MCF 10A (cell line): ENCODE data around the gene P2RX2. TPM values are rescaled to one million over a fixed set of nuclear protein-coding genes. Genes with fewer than 3 reads are reported as not detected.
"Not testable (repeated sequence)": the region's sequence is repeated elsewhere in the genome, so short reads cannot be mapped to it uniquely, and the experiment has no call there.

ENCODE experiments used
- BruUV-seq: library from RNA; stranded (reverse); fragments of 400-500 nt; replicated peaks from 2 replicates; lab custom pipeline; 2021; lab: Mats Ljungman, UMichigan
- CTCF ChIA-PET: fragments of 300-600 bp; sonication (Branson Sonifier 250); formaldehyde crosslinking; extraction: SDS; loops from one replicate; lab custom pipeline; 2021; ENCODE audit warnings: antibody characterized with exemption, inconsistent platforms; lab: Yijun Ruan, JAX
- POLR2A ChIA-PET: fragments of 300-600, 350-650 bp; sonication (Branson Sonifier 250); formaldehyde crosslinking; extraction: SDS; loops from one replicate; lab custom pipeline; 2020; ENCODE audit warnings: antibody characterized with exemption, inconsistent platforms; lab: Yijun Ruan, JAX
- DNase-seq: peaks from one replicate; pipeline ENCODE4 v3.0.0-alpha.2; 2018; ENCODE audit not compliant: unreplicated experiment
- H3K27ac Mint-ChIP-seq: one replicate; pipeline ENCODE4 v1.8.0; 2022; ENCODE audit warnings: mild to moderate bottlenecking, low read depth, mixed read lengths; ENCODE audit not compliant: unreplicated experiment
- H3K27me3 Mint-ChIP-seq: one replicate; pipeline ENCODE4 v1.8.0; 2022; ENCODE audit warnings: mixed read lengths; ENCODE audit not compliant: insufficient read depth, unreplicated experiment
- H3K36me3 Mint-ChIP-seq: one replicate; pipeline ENCODE4 v1.8.0; 2022; ENCODE audit warnings: mild to moderate bottlenecking, moderate library complexity, mixed read lengths; ENCODE audit not compliant: insufficient read depth, unreplicated experiment
- H3K4me1 Mint-ChIP-seq: one replicate; pipeline ENCODE4 v1.8.0; 2022; ENCODE audit warnings: mixed read lengths; ENCODE audit not compliant: insufficient read depth, unreplicated experiment
- H3K4me3 Mint-ChIP-seq: one replicate; pipeline ENCODE4 v1.8.0; 2022; ENCODE audit warnings: mild to moderate bottlenecking, moderate library complexity, mixed read lengths; ENCODE audit not compliant: unreplicated experiment
- H3K9me3 Mint-ChIP-seq: one replicate; pipeline ENCODE4 v1.8.0; 2022; ENCODE audit warnings: mixed read lengths; ENCODE audit not compliant: unreplicated experiment
- CTCF ChIP-seq: fragments of 200-600 bp; IDR thresholded peaks from one replicate; pipeline ENCODE4 v1.8.0; 2022; ENCODE audit warnings: antibody characterized with exemption, mild to moderate bottlenecking; ENCODE audit not compliant: unreplicated experiment
- intact Hi-C: fragments of 100-400 bp; cut with micrococcal nuclease; formaldehyde crosslinking; loops from 2 replicates; pipeline ENCODE4 v1.14.1; 2022
- total RNA-seq: library from RNA; stranded (reverse); gene quantifications from 2 replicates; pipeline ENCODE4 v1.2.3, GENCODE V29; 2022

Gene P2RX2
- total RNA-seq, 1 experiment from 2014 or later, result not detected

- H3K27ac Mint-ChIP-seq, result no peak overlapping the region
- H3K27me3 Mint-ChIP-seq, result peaks cover 51% of the 10 kb centered on the region
- intact Hi-C loops, result no loop called here
These were observed 22.6 kb upstream of the P2RX2 start for GRCh38 chr12:132596016-132596415.

GRCh38 chr12:132597333-132598316 is 21.0 kb upstream of the P2RX2 start:
- Mint-ChIP-seq H3K27me3 (peaks cover 67% of the 10 kb centered on the region), H3K4me1 (peaks cover 8% of the 10 kb centered on the region), H3K36me3 (peaks cover 5% of the 10 kb centered on the region), H3K9me3 (no peaks in the 10 kb centered on the region), H3K27ac (no peak overlapping the region), H3K4me3 (no peak overlapping the region)
- ChIA-PET POLR2A (no interaction called here), CTCF (interaction anchor here (0.6 kb wide), 1 partner anchor 1793 kb away, joined by 4 read pairs; no protein-coding TSS in a partner anchor)
- no peak for TF ChIP-seq CTCF
- no TSS peak for BruUV-seq
- intact Hi-C loops, result no loop called here
- no peak for DNase-seq

More at GRCh38 chr12:132596016-132596415, 22.6 kb upstream of the P2RX2 start:
- Mint-ChIP-seq H3K36me3 (peaks cover 5% of the 10 kb centered on the region), H3K9me3 (no peaks in the 10 kb centered on the region), H3K4me1 (peaks cover 8% of the 10 kb centered on the region), H3K4me3 (no peak overlapping the region)
- DNase-seq, result no peak
- POLR2A ChIA-PET, result no interaction called here
- BruUV-seq, result no TSS peak
- CTCF ChIA-PET, result interaction anchor here (0.5 kb wide), 1 partner anchor 676 kb away, joined by 3 read pairs; no protein-coding TSS in a partner anchor
- no peak for TF ChIP-seq CTCF

GRCh38 chr12:132599502-132599901 is 19.1 kb upstream of the P2RX2 start:
- POLR2A ChIA-PET, H3K27ac Mint-ChIP-seq, H3K4me1 Mint-ChIP-seq, H3K36me3 Mint-ChIP-seq, intact Hi-C loops, BruUV-seq, H3K4me3 Mint-ChIP-seq, H3K9me3 Mint-ChIP-seq, DNase-seq: not testable (repeated sequence)
- H3K27me3 Mint-ChIP-seq, result peaks cover 81% of the 10 kb centered on the region
- CTCF ChIA-PET, result interaction anchor here (0.7 to 1.3 kb wide), 6 partner anchors 11 to 185 kb away, joined by 3 to 8 read pairs (median 4); partner anchors contain the start of gene LRCOL1

GRCh38 chr12:132600048-132601032 is 18.2 kb upstream of the P2RX2 start:
- intact Hi-C loops, result loop anchor here (1.0 kb wide), 2 partner anchors 15 to 38 kb away; no protein-coding TSS in a partner anchor
- Mint-ChIP-seq H3K27ac (no peak overlapping the region), H3K4me1 (no peaks in the 10 kb centered on the region), H3K4me3 (peak overlapping the region; percentile 68), H3K9me3 (no peaks in the 10 kb centered on the region), H3K36me3 (peaks cover 5% of the 10 kb centered on the region), H3K27me3 (peaks cover 89% of the 10 kb centered on the region)
- BruUV-seq, result no TSS peak
- POLR2A ChIA-PET, result no interaction called here
- peak; percentile 58 for DNase-seq
- CTCF ChIA-PET, result interaction anchor here (0.6 to 1.3 kb wide), 7 partner anchors 13 to 1679 kb away, joined by 3 to 8 read pairs (median 4); no protein-coding TSS in a partner anchor
- TF ChIP-seq CTCF, result peak; percentile 57
